Chondrocyte (in vitro differentiated cells): ENCODE measurements around the gene ALDH3A1. TPM values are rescaled to one million over a fixed set of nuclear protein-coding genes. Genes with fewer than 3 reads are reported as not detected.
A peak's percentile ranks its signal among the peaks of the same experiment; 100 is the strongest.

Experiments
- DNase-seq: peaks from one replicate; pipeline ENCODE4 v3.0.0; 2021; ENCODE audit warnings: mixed read lengths, low spot score
- H3K27ac Mint-ChIP-seq: one replicate; pipeline ENCODE4 v1.8.0; 2021; ENCODE audit warnings: mild to moderate bottlenecking, moderate library complexity, mixed read lengths; ENCODE audit not compliant: unreplicated experiment
- H3K27me3 Mint-ChIP-seq: 2 replicates; pipeline ENCODE4 v1.8.0; 2021; ENCODE audit warnings: low read depth, mixed read lengths
- H3K36me3 Mint-ChIP-seq: 2 replicates; pipeline ENCODE4 v1.8.0; 2021; ENCODE audit warnings: low read depth, mixed read lengths
- H3K4me1 Mint-ChIP-seq: 2 replicates; pipeline ENCODE4 v1.8.0; 2021; ENCODE audit warnings: low read depth, mild to moderate bottlenecking, mixed read lengths
- H3K4me3 Mint-ChIP-seq: one replicate; pipeline ENCODE4 v1.8.0; 2021; ENCODE audit warnings: mild to moderate bottlenecking, moderate library complexity, mixed read lengths; ENCODE audit not compliant: unreplicated experiment
- H3K9me3 Mint-ChIP-seq: 2 replicates; pipeline ENCODE4 v1.8.0; 2021; ENCODE audit warnings: low read depth, mixed read lengths
- total RNA-seq: library from RNA; stranded (reverse); gene quantifications from 3 replicates; pipeline ENCODE4 v1.2.1, GENCODE V29; 2021
- TF ChIP-seq, protein P1 (sequence below): fragments of 200-600 bp; sonication (generic); IDR thresholded peaks from 2 replicates; pipeline ENCODE4 v1.5.0; 2021; ENCODE audit warnings: antibody characterized with exemption, mild to moderate bottlenecking, moderate library complexity

The ALDH3A1 gene
- total RNA-seq, 1 donor from 2014 or later, result not detected

GRCh38 chr17:19719355-19720209 is 28.5 kb downstream of the ALDH3A1 start:
- TF ChIP-seq, protein P1, sequence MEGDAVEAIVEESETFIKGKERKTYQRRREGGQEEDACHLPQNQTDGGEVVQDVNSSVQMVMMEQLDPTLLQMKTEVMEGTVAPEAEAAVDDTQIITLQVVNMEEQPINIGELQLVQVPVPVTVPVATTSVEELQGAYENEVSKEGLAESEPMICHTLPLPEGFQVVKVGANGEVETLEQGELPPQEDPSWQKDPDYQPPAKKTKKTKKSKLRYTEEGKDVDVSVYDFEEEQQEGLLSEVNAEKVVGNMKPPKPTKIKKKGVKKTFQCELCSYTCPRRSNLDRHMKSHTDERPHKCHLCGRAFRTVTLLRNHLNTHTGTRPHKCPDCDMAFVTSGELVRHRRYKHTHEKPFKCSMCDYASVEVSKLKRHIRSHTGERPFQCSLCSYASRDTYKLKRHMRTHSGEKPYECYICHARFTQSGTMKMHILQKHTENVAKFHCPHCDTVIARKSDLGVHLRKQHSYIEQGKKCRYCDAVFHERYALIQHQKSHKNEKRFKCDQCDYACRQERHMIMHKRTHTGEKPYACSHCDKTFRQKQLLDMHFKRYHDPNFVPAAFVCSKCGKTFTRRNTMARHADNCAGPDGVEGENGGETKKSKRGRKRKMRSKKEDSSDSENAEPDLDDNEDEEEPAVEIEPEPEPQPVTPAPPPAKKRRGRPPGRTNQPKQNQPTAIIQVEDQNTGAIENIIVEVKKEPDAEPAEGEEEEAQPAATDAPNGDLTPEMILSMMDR, result no peak
- Mint-ChIP-seq H3K4me3 (no peak overlapping the region), H3K27me3 (peaks cover 7% of the 10 kb centered on the region), H3K36me3 (no peaks in the 10 kb centered on the region), H3K4me1 (peaks cover 4% of the 10 kb centered on the region), H3K9me3 (no peaks in the 10 kb centered on the region), H3K27ac (no peak overlapping the region)
- no peak for DNase-seq

DNA sequence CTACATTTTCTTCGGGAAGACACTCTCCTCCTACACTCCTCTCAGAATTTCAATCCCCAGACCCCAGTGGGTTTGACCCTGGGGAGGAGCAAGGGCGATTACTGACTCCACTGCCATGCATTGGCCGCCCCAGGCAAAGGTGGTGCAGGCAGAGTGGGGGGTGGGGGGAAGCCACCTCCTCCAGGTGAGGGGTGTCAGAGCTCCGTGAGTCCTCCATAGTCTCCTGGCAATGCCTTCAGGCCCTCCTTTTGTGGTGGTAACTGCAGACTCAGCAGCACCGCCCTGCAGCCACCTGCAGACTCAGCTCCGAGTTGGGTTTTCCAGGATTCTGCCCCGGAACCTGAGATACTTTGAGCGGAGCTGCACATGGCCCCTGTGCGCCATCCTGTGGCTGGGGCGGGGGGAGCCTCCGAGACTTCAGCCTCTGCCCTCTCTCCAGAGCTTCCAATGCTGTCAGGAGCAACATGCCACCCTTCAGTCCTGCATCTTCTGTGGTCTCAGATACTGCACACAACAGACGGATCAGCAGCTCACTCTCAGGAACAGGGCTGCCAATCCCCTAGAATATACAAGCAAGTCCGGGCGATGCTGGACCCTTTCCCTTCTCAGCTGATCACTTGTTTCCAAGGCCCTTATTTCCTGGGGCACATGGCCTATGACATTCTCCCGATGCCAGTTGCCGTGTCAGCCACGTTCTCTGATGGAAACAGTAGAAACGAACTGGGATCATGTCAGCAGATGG is 29.3 kb downstream of the ALDH3A1 start:
- no peak for DNase-seq
- peaks cover under 1% of the 10 kb centered on the region for H3K4me1 Mint-ChIP-seq
- no peak overlapping the region for H3K4me3 Mint-ChIP-seq
- TF ChIP-seq, protein P1, result peak; percentile 35
- no peaks in the 10 kb centered on the region for H3K9me3 Mint-ChIP-seq
- H3K27ac Mint-ChIP-seq, result no peak overlapping the region
- no peaks in the 10 kb centered on the region for H3K36me3 Mint-ChIP-seq
- peaks cover 7% of the 10 kb centered on the region for H3K27me3 Mint-ChIP-seq

DNA sequence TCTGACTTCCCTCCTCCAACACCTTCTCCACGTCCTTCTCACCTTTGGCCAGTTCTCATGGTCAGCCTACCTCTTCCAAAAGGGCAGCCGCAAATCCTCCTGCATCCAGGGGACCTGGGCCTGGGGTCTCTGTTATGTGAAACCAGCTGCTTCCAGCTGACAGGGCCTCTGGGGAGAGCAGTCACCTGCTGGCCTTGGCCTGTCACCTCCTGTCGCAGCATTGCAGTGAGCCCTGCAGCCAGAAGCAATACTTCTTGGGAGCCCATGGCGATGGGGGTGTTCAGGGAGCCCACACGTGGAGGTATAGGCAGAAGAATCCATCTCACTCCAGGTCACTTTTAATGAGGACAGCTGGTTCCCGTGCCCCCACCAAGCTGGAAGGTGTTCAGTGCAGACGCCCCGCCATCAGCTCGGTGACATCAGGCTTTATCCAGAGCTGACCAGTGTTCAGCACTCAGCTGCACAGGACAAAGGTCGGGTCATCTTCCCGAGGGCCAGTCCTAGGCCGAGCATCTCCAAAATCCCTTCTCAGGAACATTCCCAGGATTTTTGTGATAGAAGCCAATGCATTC is 30.0 kb downstream of the ALDH3A1 start:
- TF ChIP-seq, protein P1, result no peak
- H3K27ac Mint-ChIP-seq, result no peak overlapping the region
- H3K4me3 Mint-ChIP-seq, result no peak overlapping the region
- H3K36me3 Mint-ChIP-seq, result no peaks in the 10 kb centered on the region
- no peak for DNase-seq
- no peaks in the 10 kb centered on the region for H3K9me3 Mint-ChIP-seq
- H3K4me1 Mint-ChIP-seq, result no peaks in the 10 kb centered on the region
- peaks cover 7% of the 10 kb centered on the region for H3K27me3 Mint-ChIP-seq

- no peaks in the 10 kb centered on the region for H3K4me1 Mint-ChIP-seq
- no peaks in the 10 kb centered on the region for H3K36me3 Mint-ChIP-seq
- no peak overlapping the region for H3K27ac Mint-ChIP-seq
- H3K9me3 Mint-ChIP-seq, result no peaks in the 10 kb centered on the region
- TF ChIP-seq, protein P1, result no peak
- no peak overlapping the region for H3K4me3 Mint-ChIP-seq
- peaks cover 7% of the 10 kb centered on the region for H3K27me3 Mint-ChIP-seq
- DNase-seq, result no peak
These were observed 30.6 kb downstream of the ALDH3A1 start for GRCh38 chr17:19717411-19717908.

DNA sequence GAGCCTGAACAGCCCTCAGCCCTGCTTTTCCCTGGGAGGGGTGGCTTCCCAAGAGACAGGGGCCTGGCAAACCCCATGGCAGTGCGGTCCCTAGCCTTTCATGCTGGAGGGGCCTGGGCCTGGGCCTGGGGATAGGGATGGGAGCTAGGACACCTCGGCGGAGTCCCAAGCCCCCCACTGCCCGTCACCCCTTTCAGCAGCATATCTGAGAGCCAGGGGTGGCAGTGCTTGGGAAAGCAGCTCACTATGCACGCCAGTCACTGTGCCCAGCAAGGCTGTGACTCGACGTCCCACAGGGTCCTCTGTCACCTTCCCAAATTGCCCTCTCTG is 31.1 kb downstream of the ALDH3A1 start:
- Mint-ChIP-seq H3K27me3 (peaks cover 7% of the 10 kb centered on the region), H3K9me3 (no peaks in the 10 kb centered on the region), H3K27ac (no peak overlapping the region), H3K4me1 (no peaks in the 10 kb centered on the region), H3K36me3 (no peaks in the 10 kb centered on the region), H3K4me3 (no peak overlapping the region)
- DNase-seq, result no peak
- TF ChIP-seq, protein P1, result no peak
